Fibroblast of skin of back (primary cell): ENCODE data around the gene DCTN5. TPM values are rescaled to one million over a fixed set of nuclear protein-coding genes. Genes with fewer than 3 reads are reported as not detected.
A peak's percentile ranks its signal among the peaks of the same experiment; 100 is the strongest.
"Not testable (repeated sequence)": the region's sequence is repeated elsewhere in the genome, so short reads cannot be mapped to it uniquely, and the experiment has no call there.

Experiments
- DNase-seq: peaks from one replicate; pipeline ENCODE4 v3.0.0-alpha.2; 2013
- polyA plus RNA-seq, 2 experiments: library from polyadenylated mRNA; unstranded; fragments of 120-200 nt; gene quantifications; one replicate each; pipeline ENCODE4 v1.2.1, GENCODE V29; 2013; ENCODE audit not compliant: insufficient read length in 2 of 2

Gene DCTN5
- polyA plus RNA-seq (2013, experiment 1 of 2; ENCODE audit: insufficient read length) = 49.8 TPM
- 45.8 TPM for polyA plus RNA-seq (2013, experiment 2 of 2; ENCODE audit: insufficient read length)

DNA sequence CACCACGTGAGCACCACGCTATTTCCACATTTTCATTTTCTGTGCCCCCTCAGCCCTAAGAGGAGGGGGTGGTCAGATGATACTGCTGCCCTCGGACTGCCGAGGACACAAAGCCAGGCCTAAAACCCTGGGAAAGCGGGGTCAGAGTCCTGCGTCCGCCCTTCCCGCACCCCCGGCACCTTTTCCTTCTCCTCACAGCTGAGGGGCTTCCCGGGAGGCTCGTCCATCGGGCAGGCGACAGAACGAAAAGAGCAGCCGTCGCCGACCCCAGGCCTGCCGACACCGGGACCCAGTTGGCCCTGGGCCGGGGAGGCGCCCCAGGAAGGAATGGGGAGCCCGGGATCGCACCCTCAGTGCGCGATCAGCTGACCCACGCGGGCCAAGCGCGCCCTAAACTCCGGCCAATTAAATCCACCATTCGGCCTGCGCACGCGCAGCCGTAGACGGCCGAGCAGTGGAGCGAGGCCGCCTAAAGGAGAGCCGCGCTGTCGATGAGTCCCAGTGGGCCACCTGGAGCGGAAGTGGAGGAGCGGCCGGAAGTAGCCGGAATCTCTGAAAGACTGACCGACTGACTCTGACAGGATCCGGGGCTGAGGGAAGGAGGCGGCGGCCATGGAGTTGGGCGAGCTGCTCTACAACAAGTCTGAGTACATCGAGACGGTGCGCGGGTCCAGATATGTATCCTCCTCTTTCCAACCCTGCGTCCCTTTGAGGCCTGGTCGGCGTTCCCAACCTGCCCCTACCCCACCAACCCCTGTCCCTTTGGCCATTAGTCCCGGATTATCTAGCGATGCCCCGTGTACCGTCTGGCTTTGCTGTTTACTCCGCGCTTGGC lies at the start of gene DCTN5, which contains the start of gene PALB2:
TSS of gene DCTN5 (plus strand) at position 536 of the 835 bp plus-strand sequence. CDS start at position 613, 77 bp downstream.
TSS of gene PALB2 (minus strand) at position 380 of the 835 bp plus-strand sequence. CDS start at position 227, 153 bp downstream.
- peak; percentile 95 for DNase-seq

DNA sequence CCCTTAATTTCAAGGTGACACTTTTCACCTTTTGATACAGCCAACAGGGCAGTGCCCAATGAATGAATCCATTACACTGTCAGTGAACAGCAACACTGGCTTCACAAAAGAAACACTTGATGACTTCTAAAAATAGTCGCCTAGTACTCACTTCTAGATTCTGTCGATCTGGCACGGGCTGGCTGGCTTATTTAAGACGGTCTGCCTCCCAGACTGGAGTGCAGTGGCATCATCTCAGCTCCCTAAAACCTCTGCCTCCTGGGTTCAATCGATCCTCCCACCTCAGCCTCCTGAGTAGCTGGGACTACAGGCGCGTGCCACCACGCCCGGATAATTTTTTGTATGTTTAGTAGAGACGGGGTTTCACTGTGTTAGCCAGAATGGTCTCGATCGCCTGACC lies 47.1 kb upstream of the DCTN5 start:
- no peak for DNase-seq

GRCh38 chr16:23595246-23595950 lies 45.9 kb upstream of the DCTN5 start:
- no peak for DNase-seq

- DNase-seq = peak; percentile 89
Measured at GRCh38 chr16:23595951-23596720, 45.1 kb upstream of the DCTN5 start, which contains the start of gene NDUFAB1. Gene NDUFAB1, minus strand, starts transcription at chr16:23596316. Its CDS starts 26 bp downstream, at chr16:23596290.

GRCh38 chr16:23597003-23597756 lies 44.1 kb upstream of the DCTN5 start:
- no peak for DNase-seq

DNA sequence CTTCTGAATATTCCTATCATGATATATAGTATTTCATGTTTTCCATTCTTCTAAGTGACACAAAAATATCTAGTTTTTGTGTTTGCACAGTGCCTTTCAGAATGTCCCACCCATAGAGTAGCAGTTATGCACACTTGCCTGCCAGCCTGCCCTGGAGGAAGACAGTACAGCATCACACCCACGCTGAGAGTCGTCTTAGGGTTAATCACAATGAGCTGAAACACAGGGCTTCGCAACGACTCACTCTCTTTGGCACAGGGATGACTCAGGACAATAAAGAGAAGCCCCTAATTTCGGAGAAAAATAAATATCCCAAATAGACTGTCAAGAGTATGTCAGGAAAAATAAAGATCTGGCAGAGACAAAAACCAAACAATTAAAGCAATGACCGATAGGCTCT lies 33.5 kb upstream of the DCTN5 start:
- peak; percentile 37 for DNase-seq

DNA sequence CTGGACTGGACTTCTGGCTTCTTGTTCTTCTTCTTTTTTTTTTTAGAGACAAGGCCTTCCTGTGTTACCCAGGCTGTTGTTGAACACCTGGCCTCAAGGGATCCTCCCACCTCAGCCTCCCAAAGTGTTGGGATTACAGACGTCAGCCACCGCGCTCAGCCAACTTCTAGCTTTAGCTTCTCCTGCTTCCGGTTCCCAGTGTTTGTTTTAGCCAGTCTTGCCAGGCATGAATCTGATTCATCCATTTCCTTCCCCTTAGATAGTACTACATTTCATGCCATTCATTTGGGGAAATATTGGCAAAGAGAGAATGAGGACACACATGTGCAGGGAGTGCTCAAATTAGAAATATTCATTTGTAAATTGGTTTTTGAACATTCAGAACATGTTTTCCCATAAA lies 33.1 kb upstream of the DCTN5 start:
- peak; percentile 48 for DNase-seq

DNA sequence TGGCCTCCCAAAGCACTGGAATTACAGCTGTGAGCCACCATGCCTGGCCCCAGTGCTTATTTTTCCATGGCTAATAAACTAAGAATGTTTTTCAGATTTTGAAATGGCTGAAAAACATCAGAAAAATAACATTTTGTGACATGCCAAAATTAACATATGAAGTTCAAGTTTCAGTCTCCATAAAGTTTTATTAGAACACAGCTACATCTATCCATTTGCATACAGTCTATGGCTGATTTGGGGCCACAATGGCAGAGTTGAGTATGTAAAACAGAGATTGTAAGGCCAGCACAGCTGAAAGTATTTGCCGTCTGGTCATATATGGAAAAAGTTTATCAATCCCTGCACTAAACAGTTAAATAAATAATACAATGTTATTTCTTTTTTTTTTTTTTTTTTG lies 31.3 kb upstream of the DCTN5 start:
- DNase-seq = no peak

DNA sequence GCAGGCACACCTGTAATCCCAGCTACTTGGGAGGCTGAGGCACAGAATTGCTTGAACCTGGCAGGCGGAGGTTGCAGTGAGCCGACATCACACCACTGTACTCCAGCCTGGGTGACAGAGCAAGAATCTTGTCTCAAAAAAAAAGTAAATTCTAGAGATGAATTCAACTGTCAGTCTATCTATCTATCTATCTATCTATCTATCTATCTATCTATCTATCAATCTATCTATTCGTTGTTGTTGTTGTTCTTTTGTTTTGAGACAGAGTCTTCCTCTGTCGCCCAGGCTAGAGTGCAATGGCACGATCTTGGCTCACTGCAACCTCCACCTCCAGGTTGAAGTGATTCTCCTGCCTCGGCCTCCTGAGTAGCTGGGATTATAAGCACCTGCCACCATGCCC lies 30.4 kb upstream of the DCTN5 start:
- DNase-seq = not testable (repeated sequence)

GRCh38 chr16:23611936-23612335 lies 29.3 kb upstream of the DCTN5 start:
- DNase-seq = no peak

GRCh38 chr16:23615805-23616204 lies 25.5 kb upstream of the DCTN5 start:
- DNase-seq = no peak

GRCh38 chr16:23624092-23624491 lies 17.2 kb upstream of the DCTN5 start:
- DNase-seq = no peak

DNA sequence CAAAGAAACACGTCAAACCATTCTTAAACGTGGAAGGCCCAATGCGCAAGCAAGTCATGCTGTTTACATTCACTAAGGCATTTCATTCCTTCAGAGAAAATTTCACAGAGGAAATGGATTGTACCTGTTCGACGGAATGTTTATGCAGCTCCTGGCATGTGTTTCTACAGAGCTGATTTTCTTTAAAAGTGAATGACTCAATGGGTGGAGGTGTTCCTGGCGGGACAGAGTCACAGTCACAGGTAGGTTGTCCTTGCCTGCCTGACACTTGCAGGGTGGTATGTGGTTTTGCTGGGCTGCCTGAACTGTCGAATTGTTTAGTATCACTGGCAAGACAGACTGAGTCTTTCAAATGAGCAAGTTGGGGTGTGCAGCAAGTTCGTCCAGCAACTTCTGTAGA lies 11.8 kb upstream of the DCTN5 start:
- DNase-seq = no peak

DNA sequence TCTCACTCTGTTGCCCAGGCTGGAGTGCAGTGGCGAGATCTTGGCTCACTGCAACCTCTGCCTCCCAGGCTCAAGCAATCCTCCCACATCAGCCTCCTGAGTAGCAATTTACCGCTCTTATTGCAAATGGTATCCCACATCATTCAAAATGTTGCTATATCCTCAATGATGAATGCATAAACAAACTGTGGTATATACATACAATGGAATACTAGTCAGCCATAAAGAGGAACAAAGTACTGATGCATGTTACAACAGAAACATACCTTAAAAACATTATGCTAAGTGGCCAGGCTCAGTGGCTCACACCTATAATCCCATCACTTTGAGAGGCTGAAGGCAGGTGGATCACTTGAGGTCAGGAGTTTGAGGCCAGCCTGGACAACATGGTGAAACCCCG lies 9.4 kb upstream of the DCTN5 start:
- DNase-seq = not testable (repeated sequence)

DNA sequence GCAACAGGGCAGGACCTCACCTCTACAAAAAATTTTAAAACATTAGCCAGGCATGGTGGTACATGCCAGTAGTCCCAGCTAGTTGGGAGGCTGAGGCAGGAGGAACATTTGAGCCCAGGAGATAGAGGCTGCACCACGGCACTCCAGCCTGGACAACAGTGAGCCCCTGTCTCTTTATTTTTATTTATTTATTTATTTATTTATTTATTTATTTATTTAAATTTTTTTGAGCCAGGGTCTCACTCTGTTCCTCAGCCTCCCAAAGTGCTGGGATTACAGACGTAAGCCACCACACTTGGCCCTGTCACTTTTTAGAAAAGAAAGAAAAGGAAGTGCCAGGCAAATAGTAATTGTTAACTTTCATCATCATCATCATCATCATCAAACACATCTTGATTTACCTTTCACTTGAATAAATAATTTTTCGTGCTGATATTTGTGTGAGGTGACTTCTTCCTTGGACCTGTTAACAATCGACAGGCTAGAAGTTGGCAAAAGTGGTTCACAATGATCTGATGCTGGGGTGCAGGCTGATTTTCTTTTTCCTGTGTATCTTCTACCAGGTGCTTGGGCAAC lies 6.7 kb upstream of the DCTN5 start:
- DNase-seq = no peak

- DNase-seq = no peak
Measured at GRCh38 chr16:23635958-23636357, 5.3 kb upstream of the DCTN5 start.

DNA sequence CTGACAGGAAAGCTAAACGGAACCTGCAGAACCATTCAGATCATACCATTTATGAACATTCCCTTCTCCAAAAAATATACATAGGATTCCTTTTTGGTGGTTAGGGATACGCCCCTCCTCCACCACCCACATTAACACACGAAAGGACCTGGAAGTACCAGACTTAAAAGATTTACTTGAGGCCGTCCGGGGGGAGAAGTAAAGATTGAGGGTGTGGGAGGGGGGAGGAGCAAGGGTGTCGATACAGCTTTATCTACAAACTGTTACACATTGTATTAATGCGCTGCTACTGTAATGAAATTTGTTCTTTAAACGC lies 693 bp upstream of the DCTN5 start:
- peak; percentile 4 for DNase-seq

GRCh38 chr16:23642246-23642774 lies 1.0 kb downstream of the DCTN5 start:
- DNase-seq = no peak

GRCh38 chr16:23650674-23651416 lies 9.6 kb downstream of the DCTN5 start:
- no peak for DNase-seq

DNA sequence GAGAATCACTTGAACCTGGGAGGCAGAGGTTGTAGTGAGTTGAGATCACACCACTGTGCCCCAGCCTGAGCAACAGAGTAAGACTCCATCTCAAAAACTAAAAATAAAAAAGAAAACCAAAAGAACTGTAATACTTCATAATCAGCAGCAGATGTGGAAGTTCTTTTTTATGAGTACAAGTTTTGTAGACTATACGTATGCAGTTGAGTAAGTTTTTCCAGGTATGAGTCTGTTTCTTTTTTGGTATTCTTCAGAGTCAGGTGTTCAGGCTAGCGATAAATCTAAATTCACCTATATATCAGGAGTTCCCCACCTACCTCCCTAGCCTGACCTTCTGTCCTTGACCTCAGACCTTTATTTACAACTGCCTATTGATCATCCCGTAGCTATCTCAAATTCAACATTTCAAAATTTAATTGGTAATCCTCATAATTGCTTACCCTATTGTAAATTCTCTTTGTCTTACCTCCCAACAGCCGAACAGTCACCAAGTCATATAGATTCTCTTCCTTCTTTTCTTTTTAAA lies 10.7 kb downstream of the DCTN5 start:
- DNase-seq = no peak
